CMK (cell line): ENCODE data around the gene TMEM8B.
A peak's percentile ranks its signal among the peaks of the same experiment; 100 is the strongest.
"Not testable (repeated sequence)": the region's sequence is repeated elsewhere in the genome, so short reads cannot be mapped to it uniquely, and the experiment has no call there.

Experiments
- DNase-seq: peaks from one replicate; pipeline ENCODE4 v3.0.0-alpha.2; 2010; ENCODE audit warnings: low read depth

TMEM8B gene

GRCh38 chr9:35908504-35909125, 79.6 kb downstream of the TMEM8B start:
- no peak for DNase-seq

DNA sequence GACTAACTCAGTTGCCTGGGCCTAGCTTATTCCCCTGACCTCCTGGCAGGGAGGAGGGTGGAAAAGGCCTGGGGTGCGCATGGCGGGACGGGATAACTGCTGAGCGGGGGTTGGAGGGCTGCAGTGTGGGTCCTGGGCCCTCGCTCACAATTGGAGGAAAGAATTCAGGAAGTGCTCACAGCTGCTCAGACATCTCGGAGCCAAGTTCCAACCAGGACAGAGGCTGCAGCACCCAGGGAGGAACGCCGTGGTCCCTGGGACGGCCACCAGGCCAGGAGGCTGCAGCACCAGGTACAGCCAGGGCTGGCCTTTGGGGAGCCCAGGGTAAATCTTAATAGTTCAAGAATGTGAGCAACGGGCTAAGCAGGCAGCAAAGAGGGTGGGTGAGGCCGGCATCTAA, 80.2 kb downstream of the TMEM8B start, which contains the start of gene SPAAR:
TSS of gene SPAAR (plus strand) at position 217 of the 400 bp plus-strand sequence. CDS start 974 bp downstream, outside the sequence.
- no peak for DNase-seq

- no peak for DNase-seq
These were observed 80.9 kb downstream of the TMEM8B start for GRCh38 chr9:35909687-35910612.

DNA sequence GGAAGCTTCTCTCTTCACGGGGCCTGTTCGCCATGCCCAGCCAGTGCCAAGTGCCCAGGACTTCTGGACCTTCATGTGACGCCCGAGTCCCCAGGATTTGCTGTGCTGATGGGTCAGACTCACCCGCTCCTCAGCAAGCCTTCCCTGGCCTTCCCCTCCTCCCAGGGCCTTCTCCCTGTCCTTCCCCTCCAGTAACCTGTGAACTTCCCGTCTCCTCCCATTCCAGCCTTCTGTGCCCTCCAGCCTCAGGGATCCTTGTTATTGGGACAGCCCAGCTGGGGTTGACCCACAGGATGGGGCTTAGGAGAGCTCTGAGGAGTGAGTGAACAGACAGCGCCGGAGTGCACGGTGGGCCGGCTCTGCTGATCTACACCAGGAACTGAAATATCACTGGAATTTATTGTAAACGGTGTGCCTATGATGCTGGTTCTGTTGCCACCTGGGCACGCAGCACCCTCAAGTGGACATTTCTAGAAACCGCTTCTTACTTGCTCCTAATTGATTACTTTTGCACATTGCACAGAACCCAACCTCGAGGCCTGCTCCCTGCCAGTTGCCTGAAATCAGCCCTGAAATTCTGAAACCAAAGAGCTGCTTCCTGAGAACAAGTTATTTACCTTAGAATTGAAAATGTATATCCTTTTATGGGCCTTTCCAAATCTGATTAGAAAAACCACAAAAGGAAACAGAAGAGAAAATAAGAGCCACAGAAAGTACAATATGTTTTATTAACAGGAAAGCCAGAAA, 81.8 kb downstream of the TMEM8B start:
- no peak for DNase-seq

- no peak for DNase-seq
These were observed 82.7 kb downstream of the TMEM8B start for GRCh38 chr9:35911690-35912089.

DNA sequence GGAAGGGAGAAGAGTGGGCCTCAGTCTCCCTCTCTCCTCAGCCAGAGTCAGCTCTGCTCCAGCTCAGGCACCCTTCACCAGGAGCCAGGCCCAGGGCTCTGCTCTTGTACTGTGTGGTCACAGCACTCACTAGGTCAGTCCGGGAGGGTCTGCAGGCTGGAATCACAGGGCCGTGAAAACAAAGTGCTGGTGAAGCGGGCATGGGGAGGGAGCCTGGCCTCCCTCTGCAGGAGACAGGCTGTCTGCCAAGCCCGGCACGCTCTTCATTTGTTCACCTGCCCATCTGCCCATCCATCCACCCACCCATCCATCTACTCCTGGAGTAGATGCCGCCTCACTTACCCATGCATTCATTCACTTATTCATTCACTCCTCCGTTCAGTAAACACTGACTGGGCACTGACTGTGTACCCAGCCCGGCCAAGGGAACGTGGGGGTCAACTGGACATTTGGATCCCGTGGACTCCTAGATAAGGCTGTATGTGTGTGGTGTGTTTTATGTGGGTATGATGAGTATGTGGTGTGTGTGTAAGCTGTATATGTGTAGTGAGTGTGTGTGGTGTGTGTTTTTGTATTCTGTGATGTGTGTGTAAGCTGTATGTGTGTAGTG, 83.9 kb downstream of the TMEM8B start:
- DNase-seq, result no peak

- DNase-seq, result not testable (repeated sequence)
These were observed 84.4 kb downstream of the TMEM8B start for GRCh38 chr9:35913429-35913828.

DNA sequence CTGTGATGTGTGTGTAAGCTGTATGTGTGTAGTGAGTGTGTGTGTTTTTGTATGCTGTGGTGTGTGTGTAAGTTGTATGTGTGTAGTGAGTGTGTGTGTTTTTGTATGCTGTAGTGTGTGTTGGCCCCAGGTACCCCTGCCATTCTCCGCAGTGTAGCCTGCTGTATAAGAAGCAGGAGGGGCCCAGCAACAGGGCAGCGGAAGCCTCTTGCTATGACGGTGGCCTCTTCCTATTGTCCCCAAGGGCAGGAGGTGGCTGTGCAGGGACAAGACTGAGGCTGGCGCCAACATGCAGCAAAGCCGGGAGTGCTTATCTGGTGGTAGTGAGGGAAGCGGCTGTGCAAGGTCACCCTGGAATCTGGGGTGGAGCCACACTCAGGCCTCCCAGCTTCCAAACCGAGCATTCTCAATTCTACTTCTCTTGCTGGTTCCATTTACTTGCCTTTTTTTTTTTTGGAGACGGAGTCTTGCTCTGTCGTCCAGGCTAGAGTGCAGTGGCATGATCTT, 85.3 kb downstream of the TMEM8B start:
- DNase-seq, result peak; percentile 46
